Left lobe of liver (tissue), 2 donors: ENCODE measurements around the gene EGFLAM. TPM values are rescaled to one million over a fixed set of nuclear protein-coding genes. Genes with fewer than 3 reads are reported as not detected.
"Not testable (repeated sequence)": the region's sequence is repeated elsewhere in the genome, so short reads cannot be mapped to it uniquely, and the experiment has no call there.

Experiments
- ATAC-seq: fragments of 200-7000 bp; cut with Tn5 transposase; one replicate; pipeline ENCODE4 v1.9.1; 2020; ENCODE audit warnings: mild to moderate bottlenecking, moderate library complexity
- DNase-seq: peaks from one replicate; pipeline ENCODE4 v3.0.0-alpha.2; 2020; ENCODE audit warnings: low spot score
- total RNA-seq: library from RNA; stranded (reverse); gene quantifications from one replicate; pipeline ENCODE4 v1.2.1, GENCODE V29; 2021
- donor health status: DM: no; HTN: no; CAD: no; lungs with moderate emphysema.
- donor health status: DM: no; HTN: yes; CAD: no.

The EGFLAM gene
- total RNA-seq, 1 donor from 2014 or later = 2.0 TPM

DNA sequence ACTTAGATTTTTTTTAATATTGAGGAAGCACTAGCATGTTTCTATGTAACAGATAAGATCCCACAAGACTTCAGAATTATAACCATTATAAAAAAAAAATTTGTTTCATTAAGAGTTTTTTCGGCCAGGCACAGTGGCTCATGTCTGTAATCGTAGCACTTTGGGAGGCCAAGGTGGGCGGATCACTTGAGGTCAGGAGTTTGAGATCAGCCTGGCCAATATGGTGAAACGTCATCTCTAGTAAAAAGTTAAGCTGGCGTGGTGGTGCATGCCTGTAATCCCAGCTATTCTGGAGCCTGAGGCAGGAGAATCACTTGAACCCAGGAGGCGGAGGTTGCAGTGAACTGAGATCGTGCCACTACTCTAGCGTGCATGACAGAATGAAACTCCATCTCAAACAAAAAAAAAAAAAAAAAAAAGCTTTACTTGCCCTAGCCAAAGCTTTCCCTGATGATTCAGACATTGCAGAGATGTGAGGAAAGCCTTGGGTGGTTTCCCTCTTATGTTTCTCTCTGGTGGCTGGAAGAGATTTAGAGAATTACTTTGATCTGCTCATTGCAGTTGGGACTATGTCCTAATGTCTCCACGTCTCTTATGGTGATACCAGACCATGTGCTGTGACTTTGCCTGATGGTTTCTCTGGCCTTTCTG is 65.4 kb downstream of the EGFLAM start:
- no peak for ATAC-seq

DNA sequence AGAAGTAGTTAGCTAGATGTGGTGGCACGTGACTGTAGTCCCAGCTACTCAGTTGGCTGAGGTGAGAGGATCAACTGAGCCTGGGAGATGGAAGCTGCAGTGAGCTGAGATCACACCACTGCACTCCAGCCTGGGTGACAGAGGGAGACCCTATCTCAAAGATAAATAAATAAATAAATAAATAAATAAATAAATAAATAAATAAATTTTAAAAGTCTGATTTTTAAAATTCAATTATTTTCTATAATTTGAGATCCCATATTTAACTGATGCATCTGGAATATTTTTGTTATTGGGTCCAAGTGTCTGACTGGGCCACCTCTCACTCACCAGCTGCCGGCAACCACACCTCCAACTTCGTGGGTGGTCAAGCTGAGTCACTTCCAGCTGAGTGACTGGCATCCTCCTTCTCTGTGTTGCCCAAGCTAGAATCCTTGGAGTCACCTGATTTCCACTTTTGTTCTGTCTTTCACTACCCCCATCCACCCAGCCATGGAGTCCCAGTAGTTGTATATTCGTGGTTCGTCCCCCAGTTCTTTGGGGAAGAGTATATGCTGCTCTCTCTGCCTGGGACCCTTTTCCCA is 70.9 kb downstream of the EGFLAM start:
- ATAC-seq (no peak), DNase-seq (no peak)

More for the DNA sequence above, 65.4 kb downstream of the EGFLAM start:
- no peak for DNase-seq

DNA sequence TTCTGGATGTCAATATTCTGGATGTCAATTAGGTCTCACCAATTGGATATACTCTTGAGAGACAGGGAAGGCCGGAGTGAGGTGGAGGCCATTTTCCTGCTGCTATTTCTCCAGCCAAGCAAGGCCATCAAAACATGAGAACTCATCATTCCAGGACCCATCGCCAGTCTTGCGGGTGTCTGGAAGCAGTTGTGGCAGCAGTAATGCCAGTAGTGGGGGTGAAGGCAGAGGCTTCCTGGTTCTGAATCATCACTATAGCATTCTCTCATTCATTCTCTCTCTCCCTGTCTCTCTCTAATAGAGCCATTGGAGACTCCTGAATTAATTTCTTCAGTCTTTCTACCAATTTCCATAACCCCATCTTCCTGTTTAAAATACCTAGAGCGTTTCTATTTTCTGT is 71.8 kb downstream of the EGFLAM start:
- DNase-seq = no peak
- no peak for ATAC-seq

DNA sequence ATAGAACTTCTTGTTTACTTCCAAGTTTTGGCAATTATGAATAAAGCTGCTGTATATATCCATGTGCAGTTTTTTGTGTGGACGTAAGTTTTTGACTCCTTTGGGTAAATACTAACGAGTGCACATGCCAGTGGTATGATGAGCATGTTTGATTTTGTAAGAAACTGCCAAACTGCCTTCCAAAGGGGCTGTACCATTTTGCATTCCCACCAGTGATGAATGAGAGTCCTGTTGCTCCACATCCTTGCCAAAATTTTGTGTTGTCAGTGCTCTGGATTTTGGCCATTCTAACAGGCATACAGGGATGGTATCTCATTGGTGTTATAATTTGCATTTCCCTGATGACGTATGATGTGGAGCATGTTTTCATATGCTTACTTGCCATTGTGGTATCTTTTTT is 73.5 kb downstream of the EGFLAM start:
- ATAC-seq (no peak), DNase-seq (no peak)

DNA sequence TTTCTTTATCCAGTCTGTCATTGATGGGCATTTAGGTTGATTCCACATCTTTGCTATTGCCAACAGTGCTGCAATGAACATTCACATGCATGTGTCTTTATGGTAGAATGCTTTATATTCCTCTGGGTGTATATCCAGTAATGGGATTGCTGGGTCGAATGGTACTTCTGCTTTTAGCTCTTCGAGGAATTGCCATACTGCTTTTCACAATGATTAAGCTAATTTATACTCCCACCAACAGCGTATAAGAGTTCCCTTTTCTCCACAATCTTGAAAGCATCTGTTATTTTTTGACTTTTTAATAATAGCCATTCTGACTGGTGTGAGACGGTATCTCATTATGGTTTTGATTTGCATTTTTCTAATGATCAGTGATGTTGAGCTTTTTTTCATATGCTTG is 74.8 kb downstream of the EGFLAM start:
- not testable (repeated sequence) for ATAC-seq, DNase-seq

DNA sequence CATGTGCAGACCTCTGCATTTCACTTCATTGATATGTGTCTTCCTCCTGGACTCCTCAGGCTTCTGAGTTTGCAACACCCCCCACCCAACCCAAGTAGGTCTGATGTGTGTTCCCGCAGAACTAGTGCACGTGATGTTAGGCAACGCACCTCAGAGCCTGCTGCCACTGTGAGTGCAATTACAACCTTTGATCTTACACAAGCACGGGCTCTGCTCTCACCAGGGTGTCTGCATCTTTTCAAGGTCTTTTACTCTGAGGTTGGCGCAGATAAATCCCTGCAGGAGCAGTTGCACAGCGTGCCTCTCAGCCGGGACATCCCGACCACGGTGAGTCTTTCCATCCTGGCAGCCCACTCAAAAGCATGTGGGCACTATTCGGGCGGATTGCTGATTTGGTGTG is 80.1 kb downstream of the EGFLAM start:
- DNase-seq = no peak
- peak; percentile 72 for ATAC-seq

DNA sequence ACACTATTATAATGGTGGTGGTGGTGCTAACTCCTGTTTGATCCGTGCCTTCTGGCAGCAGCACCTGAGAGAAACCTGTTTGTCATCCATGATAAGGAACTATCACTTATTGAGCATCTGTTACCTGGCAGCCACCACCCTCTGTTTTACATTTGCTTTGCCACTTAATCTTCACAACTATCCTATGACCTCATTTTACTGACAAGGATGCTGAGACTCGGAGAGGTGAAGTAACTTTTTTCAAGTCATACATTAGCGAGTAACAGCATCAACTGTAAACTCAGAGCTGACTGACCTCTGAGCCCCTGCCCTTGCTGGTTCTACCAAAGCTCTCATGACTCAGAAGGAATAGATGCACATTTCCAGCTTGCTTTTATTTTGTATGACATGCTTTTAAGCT is 81.1 kb downstream of the EGFLAM start:
- no peak for DNase-seq
- no peak for ATAC-seq

DNA sequence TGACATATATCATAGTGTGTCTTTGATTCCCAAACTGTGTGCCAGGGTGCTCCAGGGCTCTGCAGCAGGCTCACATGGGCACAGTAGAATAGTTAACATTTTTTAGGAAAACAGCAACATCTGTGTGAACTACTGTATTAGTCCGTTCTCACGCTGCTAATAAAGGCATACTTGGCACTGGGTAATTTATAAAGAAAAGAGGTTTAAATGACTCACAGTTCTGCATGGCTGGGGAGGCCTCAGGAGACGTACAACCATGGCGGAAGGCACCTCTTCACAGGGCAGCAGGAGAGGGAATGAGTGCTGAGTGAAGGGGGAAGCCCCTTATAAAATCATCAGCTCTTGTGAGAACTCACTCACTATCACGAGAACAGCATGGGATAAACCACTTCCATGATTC is 82.7 kb downstream of the EGFLAM start:
- DNase-seq (no peak), ATAC-seq (no peak)

DNA sequence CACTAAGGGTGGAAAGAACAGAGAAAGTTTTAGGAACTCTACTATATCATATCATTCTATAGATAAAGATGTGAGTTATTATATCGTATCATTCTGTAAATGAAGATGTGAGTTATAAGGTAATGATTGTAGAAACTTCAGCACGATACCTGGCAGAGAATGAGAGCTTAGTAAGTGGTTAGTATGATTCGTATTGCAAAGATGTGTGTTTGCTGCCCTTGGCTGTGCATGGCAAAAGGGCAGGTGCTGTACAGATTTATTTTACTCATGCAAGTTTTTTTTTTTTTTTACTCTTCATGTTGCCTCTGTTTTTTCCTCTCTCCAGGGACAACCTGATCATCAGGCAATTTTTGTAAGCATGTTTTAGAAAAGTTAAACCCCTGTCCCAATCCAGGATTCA is 83.3 kb downstream of the EGFLAM start:
- DNase-seq (no peak), ATAC-seq (no peak)

DNA sequence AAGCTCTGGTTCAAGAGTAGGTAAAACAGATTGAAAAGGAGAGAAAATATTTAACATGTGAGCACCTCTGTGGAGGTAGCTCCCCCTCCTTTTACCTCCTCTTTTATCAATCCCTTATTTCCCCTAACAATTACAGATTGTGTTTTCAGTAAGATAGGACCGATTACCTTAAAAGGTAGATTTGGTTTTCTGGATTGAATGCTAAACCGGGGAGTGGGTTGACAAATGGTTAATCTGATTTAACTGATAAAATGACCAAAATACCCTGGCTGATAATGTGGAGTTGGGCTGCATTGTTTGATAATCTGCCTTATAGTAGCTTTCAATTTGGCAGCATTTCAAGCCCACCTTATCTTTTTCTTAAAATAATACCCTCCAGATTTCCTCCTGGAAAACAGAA is 83.9 kb downstream of the EGFLAM start:
- no peak for DNase-seq
- ATAC-seq = no peak

DNA sequence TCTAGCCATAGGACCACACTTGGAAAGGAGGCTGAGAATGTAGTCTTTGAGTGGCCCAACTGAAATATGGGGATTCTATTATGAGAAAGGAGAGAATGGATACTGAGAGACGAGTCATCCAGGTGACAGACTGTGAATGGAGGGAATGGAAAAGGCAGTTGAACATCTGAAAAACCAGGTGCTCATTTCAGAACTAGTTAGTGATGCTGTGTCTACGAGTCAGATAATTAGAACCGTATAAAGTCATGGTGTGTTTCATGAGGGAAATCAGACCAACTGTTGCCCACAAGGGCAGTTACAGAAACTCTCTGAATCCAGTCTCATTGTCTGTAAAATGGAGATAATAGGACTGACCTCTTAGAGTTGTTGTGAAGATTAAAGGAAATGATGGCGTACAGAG is 86.5 kb downstream of the EGFLAM start:
- no peak for ATAC-seq
- no peak for DNase-seq

DNA sequence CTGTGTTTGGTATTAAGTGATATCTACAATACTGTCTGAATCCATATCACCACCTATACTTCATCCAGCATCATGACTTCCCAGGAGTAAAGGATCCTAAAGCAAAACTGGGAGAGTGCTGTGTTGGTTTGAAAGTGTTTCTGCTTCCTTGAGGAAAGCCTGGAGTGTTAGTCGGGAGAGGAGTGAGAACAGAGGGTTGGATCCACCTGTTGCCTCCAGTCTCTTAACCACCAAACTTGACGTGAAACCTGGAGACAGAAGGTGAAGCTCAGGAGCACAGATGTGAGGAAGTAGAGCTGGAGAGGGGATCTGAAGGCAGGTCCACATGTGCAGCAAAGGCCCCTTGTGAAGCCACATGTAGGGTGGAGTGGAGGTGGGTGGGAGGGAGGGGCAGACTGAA is 88.2 kb downstream of the EGFLAM start:
- no peak for ATAC-seq

DNA sequence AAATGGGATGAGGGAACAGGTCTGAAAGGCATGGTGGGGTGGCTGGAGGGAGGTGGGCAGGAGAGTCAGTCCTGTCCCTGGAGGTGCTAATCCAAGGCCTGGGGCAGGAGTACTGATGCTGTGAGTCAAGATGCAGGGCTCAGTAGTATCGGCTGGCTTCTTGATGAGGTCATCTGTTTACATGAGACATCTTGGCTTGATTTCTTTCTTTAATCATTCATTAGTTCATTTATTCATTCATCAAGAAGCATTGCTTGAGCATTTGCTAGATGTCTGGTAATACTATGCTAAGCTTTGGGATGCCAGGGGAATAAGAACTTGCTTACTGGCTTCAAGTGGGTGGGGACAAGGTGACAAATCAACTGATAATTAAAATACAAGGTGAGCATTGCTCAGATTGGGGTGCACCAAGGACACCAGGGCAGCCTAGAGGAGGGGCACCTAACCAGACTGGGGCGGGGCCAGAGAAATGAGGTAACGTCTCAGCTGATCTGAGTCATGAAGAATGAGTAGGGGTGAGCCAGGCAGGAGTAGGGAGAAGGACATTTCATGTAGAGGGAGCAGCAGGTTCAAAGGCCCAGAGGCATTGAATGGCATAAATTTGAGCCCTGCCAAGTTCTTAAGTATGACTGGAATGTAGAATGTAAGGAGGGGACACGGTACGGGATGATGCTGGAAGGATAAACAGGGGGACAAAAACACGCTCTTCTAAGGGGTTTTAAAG is 88.8 kb downstream of the EGFLAM start:
- no peak for ATAC-seq
- no peak for DNase-seq

More for the DNA sequence above, 88.2 kb downstream of the EGFLAM start:
- DNase-seq = no peak

DNA sequence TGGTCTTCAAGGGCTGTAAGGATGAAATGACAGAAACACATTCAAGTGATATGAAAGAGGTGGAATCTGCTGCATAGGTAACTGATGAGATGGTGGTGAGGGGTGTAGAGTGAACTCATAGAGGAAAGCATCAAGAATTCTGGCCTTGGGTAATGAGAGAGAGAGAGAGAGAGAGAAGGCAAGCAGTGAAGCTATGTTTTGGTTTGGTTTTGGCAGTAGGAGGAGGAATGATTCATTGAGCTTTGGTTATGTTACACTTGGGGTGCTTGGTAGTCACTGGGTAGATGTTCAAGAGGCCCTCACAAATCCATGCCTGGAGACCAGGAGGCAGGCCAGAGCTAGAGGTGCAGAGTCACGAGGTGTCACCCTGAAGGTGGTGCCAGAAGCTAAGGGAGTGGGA is 89.5 kb downstream of the EGFLAM start:
- ATAC-seq (no peak), DNase-seq (no peak)

DNA sequence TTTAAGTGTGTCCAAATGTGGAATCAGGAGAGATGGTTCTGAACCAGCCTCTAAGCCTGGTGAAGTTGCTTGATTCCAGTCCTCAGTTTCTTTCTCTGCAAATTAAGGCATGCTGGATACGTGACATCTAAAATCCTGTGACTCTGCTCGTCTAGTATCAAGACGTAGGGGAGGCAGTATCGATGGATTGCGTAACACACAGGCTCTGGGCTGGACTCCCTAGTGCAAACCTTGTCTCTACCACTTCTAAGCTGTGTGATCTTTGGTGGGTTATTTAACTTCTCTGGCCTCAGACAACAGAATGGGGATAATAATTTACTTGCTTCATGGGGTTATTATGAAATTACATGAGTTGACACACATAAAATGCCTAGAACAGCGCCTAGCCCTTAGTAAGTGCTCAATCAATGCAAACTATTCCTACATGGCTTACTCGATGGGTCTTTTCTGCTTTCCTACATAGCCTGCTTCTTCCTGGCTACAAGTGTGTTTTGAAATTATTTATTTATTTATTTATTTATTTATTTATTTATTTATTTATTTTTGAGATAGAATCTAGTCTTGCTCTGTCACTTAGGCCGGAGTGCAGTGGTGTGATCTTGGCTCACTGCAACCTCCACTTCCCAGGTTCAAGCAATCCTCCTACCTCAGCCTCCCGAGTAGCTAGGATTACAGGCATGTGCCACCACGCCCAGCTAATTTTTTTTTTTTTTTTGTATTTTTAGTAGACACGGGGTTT is 102.1 kb downstream of the EGFLAM start:
- ATAC-seq (no peak), DNase-seq (no peak)

DNA sequence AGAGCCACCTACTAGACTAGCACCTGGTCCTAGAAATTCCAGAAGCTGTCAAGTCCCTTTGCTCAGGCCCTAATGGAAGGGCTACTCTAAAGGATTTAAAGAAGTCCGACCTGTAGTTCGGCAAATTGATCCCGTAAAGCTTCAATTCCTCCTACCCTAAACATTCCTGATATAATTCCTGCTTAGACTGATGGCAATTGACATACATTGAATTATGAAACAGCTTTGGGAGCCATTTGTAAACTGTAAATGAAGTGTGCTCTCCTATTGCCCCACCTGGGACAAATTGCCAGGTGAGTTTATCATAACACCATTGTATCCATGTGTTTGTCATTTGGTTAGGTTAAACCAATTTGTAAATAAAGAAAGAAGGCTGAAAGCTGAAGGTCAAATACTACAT is 104.4 kb downstream of the EGFLAM start:
- ATAC-seq (no peak), DNase-seq (no peak)

DNA sequence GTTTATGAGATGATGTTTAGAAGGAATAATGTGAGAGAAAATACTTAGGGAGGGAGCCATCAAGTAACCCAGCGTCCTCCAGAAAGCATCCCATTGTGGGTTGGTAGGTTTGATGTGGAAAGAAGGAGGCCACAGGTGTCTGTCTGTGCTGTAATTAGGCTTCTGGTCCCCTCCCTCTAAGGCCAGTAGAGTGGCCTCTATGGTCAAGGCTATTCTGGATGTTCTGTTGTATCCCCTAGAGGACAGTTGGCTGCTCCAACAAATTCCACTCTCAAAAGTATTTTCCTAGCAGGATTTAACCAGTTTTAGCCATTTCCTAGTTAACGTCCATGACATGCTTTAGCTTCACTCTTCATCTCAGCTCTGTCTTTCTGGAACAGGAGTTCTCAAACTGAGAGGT is 106.5 kb downstream of the EGFLAM start:
- DNase-seq = no peak
- ATAC-seq = no peak

DNA sequence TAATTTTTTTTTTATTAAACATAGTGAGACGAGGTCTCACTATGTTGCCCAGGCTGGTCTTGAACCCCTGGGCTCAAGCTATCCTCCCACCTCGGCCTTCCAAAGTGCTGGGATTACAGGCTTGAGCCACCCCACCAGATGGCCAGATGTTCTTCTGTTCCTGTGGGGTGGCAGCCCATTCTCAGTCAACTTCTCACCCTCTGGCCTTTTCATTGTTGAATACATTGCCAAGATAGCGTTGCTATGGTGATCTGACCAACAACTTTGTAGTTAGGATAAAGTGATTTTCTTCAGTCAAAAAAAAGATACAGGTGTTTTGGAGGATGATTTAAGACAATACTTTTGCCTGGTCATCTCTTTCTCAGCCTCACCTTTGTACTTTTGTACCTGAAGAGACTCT is 109.1 kb downstream of the EGFLAM start:
- DNase-seq = no peak

DNA sequence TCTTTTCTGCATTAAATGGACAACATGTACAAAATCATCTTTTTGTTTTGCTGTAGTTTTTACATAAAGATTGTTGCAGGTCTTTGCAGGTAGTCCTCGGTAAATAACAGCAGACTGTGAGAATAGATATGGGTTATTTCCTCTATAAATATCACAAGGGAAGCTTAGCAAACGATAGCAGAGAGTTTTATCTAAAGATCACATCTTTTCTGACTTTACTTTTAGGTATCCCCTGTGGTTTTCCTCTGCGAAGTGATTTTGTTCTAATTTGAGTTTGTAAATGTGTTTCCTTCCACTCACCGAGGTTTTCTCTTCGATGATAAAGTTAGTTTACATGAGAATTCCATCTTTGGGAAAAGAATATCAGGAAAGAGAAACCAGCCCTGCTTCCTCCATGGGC is 109.6 kb downstream of the EGFLAM start:
- DNase-seq (no peak), ATAC-seq (no peak)

More for the DNA sequence above, 109.1 kb downstream of the EGFLAM start:
- no peak for ATAC-seq

DNA sequence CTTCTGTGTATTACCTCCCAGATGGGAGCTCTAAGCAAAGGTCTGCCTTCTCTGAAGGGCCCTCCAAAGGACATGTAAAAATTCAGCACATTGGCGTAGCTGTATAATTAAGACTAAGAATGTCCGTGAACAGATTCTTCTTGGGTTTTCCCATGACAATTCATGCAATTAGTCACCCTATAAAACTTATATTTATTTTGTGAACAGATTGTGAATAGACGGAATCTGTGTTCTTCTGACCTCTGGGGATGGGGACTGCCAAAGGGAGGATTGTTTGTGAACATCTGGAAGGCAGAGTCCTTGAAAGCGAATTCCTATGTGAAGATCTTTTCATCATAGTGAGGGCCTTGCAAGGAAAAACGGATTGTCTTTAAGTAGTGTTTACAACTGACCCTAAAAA is 111.3 kb downstream of the EGFLAM start:
- ATAC-seq (no peak), DNase-seq (no peak)

DNA sequence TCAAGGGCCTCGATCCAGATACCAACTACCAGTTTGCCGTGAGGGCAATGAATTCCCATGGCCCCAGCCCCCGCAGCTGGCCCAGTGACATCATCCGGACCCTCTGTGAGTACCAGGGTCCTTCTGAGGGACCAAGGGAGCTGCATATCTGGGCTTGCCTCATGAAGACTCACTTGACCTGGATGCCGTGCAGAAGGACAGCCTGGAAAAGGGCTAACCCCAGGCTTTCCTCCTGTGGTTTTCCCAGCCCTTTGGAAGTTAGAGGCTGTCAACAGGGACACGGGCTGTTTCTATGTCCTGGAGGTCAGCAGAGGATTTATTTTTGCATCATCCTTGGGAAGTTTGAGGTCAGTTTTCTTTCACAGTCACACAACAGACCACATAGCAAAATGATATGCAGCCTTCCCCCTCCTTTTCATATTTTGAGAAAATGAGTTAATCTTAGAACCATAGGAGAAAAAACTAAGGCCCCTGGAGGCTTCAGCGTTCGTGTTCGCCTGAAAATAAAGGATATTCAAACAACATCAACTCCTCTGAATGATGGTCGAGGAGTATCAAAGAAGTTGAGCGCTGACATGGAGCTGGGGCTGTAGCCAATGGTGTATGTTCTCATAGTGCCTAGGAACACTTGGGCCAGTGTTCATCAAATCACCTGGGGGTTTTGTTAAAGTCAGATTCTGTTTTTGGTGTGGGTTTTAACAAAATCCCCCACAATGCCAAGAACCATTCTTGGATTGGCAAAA is 112.2 kb downstream of the EGFLAM start:
- no peak for ATAC-seq
- DNase-seq = no peak
